SKM-1 treated with dmso at 0.1 percent for 144 hours (cell line): ENCODE results near the gene ARID5B.
A peak's percentile ranks its signal among the peaks of the same experiment; 100 is the strongest.

ENCODE experiments used
- DNase-seq: peaks from one replicate; lab custom pipeline; 2025; ENCODE audit not compliant: unreplicated experiment; lab: John Stamatoyannopoulos, UW

The ARID5B gene

GRCh38 chr10:61986382-61986781 lies 84.9 kb downstream of the ARID5B start:
- no peak for DNase-seq

- DNase-seq: no peak
These were observed 85.4 kb downstream of the ARID5B start for GRCh38 chr10:61986788-61987492.

GRCh38 chr10:61987537-61987936 lies 86.0 kb downstream of the ARID5B start:
- DNase-seq: no peak

- DNase-seq: no peak
These were observed 86.5 kb downstream of the ARID5B start for GRCh38 chr10:61987951-61988379.

GRCh38 chr10:61989995-61990760 lies 88.7 kb downstream of the ARID5B start:
- DNase-seq: no peak

- no peak for DNase-seq
These were observed 89.2 kb downstream of the ARID5B start for GRCh38 chr10:61990761-61991135.

GRCh38 chr10:61991166-61991565 lies 89.7 kb downstream of the ARID5B start:
- DNase-seq: no peak

GRCh38 chr10:61992059-61992460 lies 90.6 kb downstream of the ARID5B start:
- DNase-seq: no peak

GRCh38 chr10:61992671-61993668 lies 91.5 kb downstream of the ARID5B start:
- peak; percentile 27 for DNase-seq

GRCh38 chr10:61993711-61994401 lies 92.4 kb downstream of the ARID5B start:
- DNase-seq: no peak

- DNase-seq: no peak
These were observed 93.1 kb downstream of the ARID5B start for GRCh38 chr10:61994405-61995219.

- DNase-seq: no peak
These were observed 93.7 kb downstream of the ARID5B start for GRCh38 chr10:61995220-61995503.

- DNase-seq: no peak
These were observed 97.4 kb downstream of the ARID5B start for GRCh38 chr10:61998937-61999336.

GRCh38 chr10:62000037-62000603 lies 98.6 kb downstream of the ARID5B start:
- no peak for DNase-seq

- DNase-seq: no peak
These were observed 99.2 kb downstream of the ARID5B start for GRCh38 chr10:62000726-62001125.

GRCh38 chr10:62001898-62002297 lies 100.4 kb downstream of the ARID5B start:
- no peak for DNase-seq

- no peak for DNase-seq
These were observed 101.3 kb downstream of the ARID5B start for GRCh38 chr10:62002753-62003152.

- DNase-seq: no peak
These were observed 102.5 kb downstream of the ARID5B start for GRCh38 chr10:62004042-62004441.

- DNase-seq: no peak
These were observed 103.8 kb downstream of the ARID5B start for GRCh38 chr10:62005281-62005680.

- DNase-seq: no peak
These were observed 104.2 kb downstream of the ARID5B start for GRCh38 chr10:62005687-62006086.
